PC-3 (cell line): ENCODE measurements around the gene CST2.

Experiments
- CTCF ChIP-seq: fragments of 300-600 bp; sonication (generic); conservative IDR thresholded peaks from 2 replicates; pipeline ENCODE4 v1.5.1; 2017; ENCODE audit warnings: antibody characterized with exemption, low read depth, mild to moderate bottlenecking, low read length
- EZH2 ChIP-seq: fragments of 300-600 bp; sonication (generic); IDR thresholded peaks from one replicate; pipeline ENCODE4 v1.6.1; 2017; ENCODE audit warnings: antibody characterized with exemption, mild to moderate bottlenecking, low read length; ENCODE audit not compliant: unreplicated experiment
- EZH2phosphoT487 ChIP-seq: fragments of 300-600 bp; sonication (generic); IDR thresholded peaks from 2 replicates; pipeline ENCODE4 v1.6.1; 2018; ENCODE audit warnings: mild to moderate bottlenecking, antibody characterized with exemption, low read length, borderline replicate concordance

- TF ChIP-seq CTCF (no peak), EZH2 (no peak), EZH2phosphoT487 (no peak)
These were observed 25.7 kb downstream of the CST2 start for GRCh38 chr20:23800865-23801264.
